Measurements from ENCODE around the gene CDC42EP2.

- TF ChIP-seq POLR2A (IDR thresholded peaks at IDR 0.05; ENCODE audit: low read length) (no peak), GATA1 (IDR thresholded peaks at IDR 0.05; ENCODE audit: low read depth, low read length) (no peak)
Measured at GRCh38 chr11:65286686-65287085, 28.0 kb upstream of the CDC42EP2 start.
